Transverse colon (tissue), 4 donors: ENCODE measurements around the gene DAO. TPM values are rescaled to one million over a fixed set of nuclear protein-coding genes. Genes with fewer than 3 reads are reported as not detected.

Experiments
- DNase-seq: peaks from one replicate; pipeline ENCODE4 v3.0.0-alpha.2; 2019
- H3K27ac ChIP-seq, 4 donors: fragments of 200-600 bp; sonication (generic); 2 replicates each; pipeline ENCODE4 v1.5.1; 2016 to 2018; ENCODE audit warnings: inconsistent platforms in 4 of 4
- H3K27me3 ChIP-seq: fragments of 200-600 bp; sonication (generic); 2 replicates; pipeline ENCODE4 v1.5.1; 2017; ENCODE audit warnings: inconsistent platforms
- H3K36me3 ChIP-seq, 4 donors: fragments of 200-600 bp; sonication (generic); 2 replicates each; pipeline ENCODE4 v1.5.1; 2017 to 2019; ENCODE audit warnings: inconsistent platforms in 4 of 4
- H3K4me1 ChIP-seq, 4 donors: fragments of 200-600 bp; sonication (generic); 2 replicates each; pipeline ENCODE4 v1.5.1; 2017 to 2020; ENCODE audit warnings: inconsistent platforms in 4 of 4
- H3K4me3 ChIP-seq, 4 donors: fragments of 200-600 bp; sonication (generic); 1 replicate in 1 of 4; 2 replicates in 3 of 4; pipeline versions ENCODE4 v1.5.1 to v1.6.1; 2017 to 2019; ENCODE audit warnings: inconsistent platforms in 4 of 4
- H3K9me3 ChIP-seq, 2 donors: fragments of 200-600 bp; sonication (generic); 2 replicates each; pipeline ENCODE4 v1.5.1; 2017 to 2019; ENCODE audit warnings: inconsistent platforms in 2 of 2
- EP300 ChIP-seq: sonication (generic); formaldehyde crosslinking; IDR thresholded peaks from one replicate; pipeline ENCODE4 v1.6.1; 2017; ENCODE audit warnings: antibody characterized with exemption, low read depth
- POLR2A ChIP-seq: fragments of 450-650 bp; IDR thresholded peaks from one replicate; pipeline ENCODE4 v1.6.1; 2016; ENCODE audit warnings: antibody characterized with exemption, mild to moderate bottlenecking, moderate library complexity
- POLR2AphosphoS5 ChIP-seq, 3 donors: sonication (generic); formaldehyde crosslinking; IDR thresholded peaks; one replicate each; pipeline ENCODE4 v1.6.1; 2016; ENCODE audit warnings: antibody characterized with exemption in 3 of 3
- WGBS, 2 donors: methylation state at CpG; one replicate each; pipeline ENCODE4 v1.1.5; 2018; ENCODE audit warnings: low coverage in 1 of 2; 5-methylcytosine and 5-hydroxymethylcytosine counted together
- in situ Hi-C, 4 donors: fragments of 200-750 bp; cut with MboI; loops; one replicate each; pipeline versions ENCODE4 v1.15.0 to v1.15.1; 2017; ENCODE audit warnings: low sequenced_read_pairs in 3 of 4, low pct_ligation_motif_present in 1 of 4, low pct_unique_long_range_greater_than_20kb in 1 of 4
- intact Hi-C: fragments of 100-400 bp; cut with DNase I; formaldehyde crosslinking; loops from one replicate; pipeline ENCODE4 v1.15.1; 2023; ENCODE audit warnings: low total_unique reads
- total RNA-seq, 4 donors: library from RNA; depleted of rRNA; stranded (reverse); fragments of >200 nt; gene quantifications; one replicate each; pipeline ENCODE4 v1.1.0, GENCODE V29; 2016
- TF ChIP-seq, protein P1 (sequence below), 5 experiments: fragments of 200-600 bp in 3 of 5; fragments of 450-650 bp in 2 of 5; sonication (generic) in 3 of 5; IDR thresholded peaks; 1 replicate in 2 of 5; 2 replicates in 3 of 5; pipeline ENCODE4 v1.5.1; 2016 to 2017; ENCODE audit warnings: antibody characterized with exemption in 5 of 5, inconsistent platforms in 3 of 5, mild to moderate bottlenecking in 2 of 5, moderate library complexity in 1 of 5

The DAO gene
- total RNA-seq, 4 donors from 2014 or later: 3.7 to 7.1 (median 4.4) TPM; not detected in 1

DNA sequence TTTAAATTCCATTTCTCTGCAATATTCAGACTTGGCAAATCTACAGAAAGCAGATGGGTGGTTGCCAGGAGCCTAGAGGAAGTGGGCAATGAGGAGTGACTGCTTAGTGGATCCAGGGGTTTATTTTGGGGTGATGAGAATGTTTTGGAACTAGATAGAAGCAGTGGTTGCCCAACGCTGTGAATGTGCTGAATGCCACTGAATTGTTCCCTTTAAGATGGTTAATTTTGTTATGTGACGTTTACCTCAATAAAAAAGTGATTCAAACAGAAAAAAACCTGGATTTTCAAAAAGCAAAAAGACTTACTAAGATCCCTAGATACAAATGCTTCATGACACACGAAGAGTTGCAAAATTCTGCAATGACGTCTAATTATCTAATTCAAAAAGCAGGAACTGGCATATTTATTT, 34.2 kb downstream of the DAO start:
- Histone ChIP-seq H3K9me3 (no peaks in the 10 kb centered on the region), H3K36me3 (no peaks in the 10 kb centered on the region), H3K27me3 (no peaks in the 10 kb centered on the region), H3K4me1 (no peaks in the 10 kb centered on the region), H3K27ac (no peak overlapping the region), H3K4me3 (no peak overlapping the region)
- intact Hi-C loops: no loop called here
- in situ Hi-C loops: no loop called here
- TF ChIP-seq POLR2A: no peak
- TF ChIP-seq, protein P1, sequence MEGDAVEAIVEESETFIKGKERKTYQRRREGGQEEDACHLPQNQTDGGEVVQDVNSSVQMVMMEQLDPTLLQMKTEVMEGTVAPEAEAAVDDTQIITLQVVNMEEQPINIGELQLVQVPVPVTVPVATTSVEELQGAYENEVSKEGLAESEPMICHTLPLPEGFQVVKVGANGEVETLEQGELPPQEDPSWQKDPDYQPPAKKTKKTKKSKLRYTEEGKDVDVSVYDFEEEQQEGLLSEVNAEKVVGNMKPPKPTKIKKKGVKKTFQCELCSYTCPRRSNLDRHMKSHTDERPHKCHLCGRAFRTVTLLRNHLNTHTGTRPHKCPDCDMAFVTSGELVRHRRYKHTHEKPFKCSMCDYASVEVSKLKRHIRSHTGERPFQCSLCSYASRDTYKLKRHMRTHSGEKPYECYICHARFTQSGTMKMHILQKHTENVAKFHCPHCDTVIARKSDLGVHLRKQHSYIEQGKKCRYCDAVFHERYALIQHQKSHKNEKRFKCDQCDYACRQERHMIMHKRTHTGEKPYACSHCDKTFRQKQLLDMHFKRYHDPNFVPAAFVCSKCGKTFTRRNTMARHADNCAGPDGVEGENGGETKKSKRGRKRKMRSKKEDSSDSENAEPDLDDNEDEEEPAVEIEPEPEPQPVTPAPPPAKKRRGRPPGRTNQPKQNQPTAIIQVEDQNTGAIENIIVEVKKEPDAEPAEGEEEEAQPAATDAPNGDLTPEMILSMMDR (IDR thresholded peaks at IDR 0.05): no peak
- TF ChIP-seq POLR2AphosphoS5 (IDR thresholded peaks at IDR 0.05): no peak
- no peak for TF ChIP-seq EP300
- no peak for DNase-seq
- 34 to 36% methylated on average over 4 of the region's 4 CpGs for WGBS, 2 donors

DNA sequence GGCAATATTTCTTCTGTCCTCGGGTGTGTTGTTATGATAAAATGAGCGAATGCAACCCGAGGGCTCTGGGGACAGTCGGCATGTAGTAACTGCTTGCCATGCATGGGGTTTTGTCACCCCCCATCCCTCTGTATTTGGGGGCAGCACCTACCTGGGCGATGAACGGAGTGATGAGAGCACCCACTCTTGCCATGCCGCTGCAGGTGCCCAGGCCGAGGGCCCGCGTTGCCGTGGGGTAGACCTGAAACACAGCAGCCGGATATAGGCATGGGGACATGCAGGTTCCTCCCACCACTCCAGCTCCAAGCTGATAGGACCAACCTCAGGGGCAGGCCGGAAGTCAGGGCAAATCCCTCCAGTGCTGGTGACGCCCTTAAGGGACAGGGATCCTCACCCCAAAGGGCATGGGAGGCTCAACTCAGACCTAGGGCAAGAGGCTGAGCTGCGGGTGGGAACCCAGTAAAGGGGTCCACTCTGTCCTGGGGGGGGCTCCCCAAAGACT, 35.8 kb downstream of the DAO start:
- H3K27me3 ChIP-seq: no peaks in the 10 kb centered on the region
- no peak overlapping the region for H3K4me3 ChIP-seq
- no peaks in the 10 kb centered on the region for H3K9me3 ChIP-seq
- in situ Hi-C loops (no loop called here), intact Hi-C loops (no loop called here)
- DNase-seq: no peak
- H3K27ac ChIP-seq: no peak overlapping the region
- no peaks in the 10 kb centered on the region for H3K36me3 ChIP-seq
- 85% methylated on average over 15 of the region's 15 CpGs; no CpG with 5 or more reads in 1 of the 2 donors for WGBS, 2 donors
- no peak for TF ChIP-seq POLR2A
- TF ChIP-seq POLR2AphosphoS5 (IDR thresholded peaks at IDR 0.05): no peak
- TF ChIP-seq EP300: no peak
- TF ChIP-seq, protein P1 (IDR thresholded peaks at IDR 0.05): no peak
- H3K4me1 ChIP-seq: no peaks in the 10 kb centered on the region

DNA sequence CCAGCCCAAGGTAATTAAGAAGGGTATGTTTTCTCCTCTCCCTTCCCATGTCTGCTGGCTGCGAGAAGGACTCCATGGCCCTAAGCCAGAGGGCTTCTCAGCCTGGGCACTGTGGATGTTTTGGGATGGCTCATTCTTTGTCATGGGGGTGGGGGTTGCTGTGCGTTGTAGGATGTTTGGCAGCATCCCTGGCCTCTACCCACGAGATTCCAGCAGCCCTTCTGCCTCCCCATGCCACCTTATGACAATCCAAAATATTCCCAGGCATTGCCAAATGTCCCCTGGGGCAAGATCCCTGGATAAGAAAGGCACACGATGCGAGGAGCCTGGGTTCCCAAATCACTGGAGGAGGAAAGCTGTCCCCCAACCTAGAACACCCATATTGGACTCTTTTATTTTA, 36.4 kb downstream of the DAO start:
- TF ChIP-seq POLR2AphosphoS5 (IDR thresholded peaks at IDR 0.05): no peak
- TF ChIP-seq, protein P1 (IDR thresholded peaks at IDR 0.05): no peak
- TF ChIP-seq EP300: no peak
- no peak for TF ChIP-seq POLR2A
- no peaks in the 10 kb centered on the region for H3K36me3 ChIP-seq
- no peak overlapping the region for H3K27ac ChIP-seq
- in situ Hi-C loops: no loop called here
- H3K9me3 ChIP-seq: no peaks in the 10 kb centered on the region
- WGBS, 2 donors: 68 to 92% methylated on average over 2 to 5 of the region's 5 CpGs
- intact Hi-C loops: no loop called here
- no peaks in the 10 kb centered on the region for H3K27me3 ChIP-seq
- no peak for DNase-seq
- H3K4me3 ChIP-seq: no peak overlapping the region
- H3K4me1 ChIP-seq: no peaks in the 10 kb centered on the region

DNA sequence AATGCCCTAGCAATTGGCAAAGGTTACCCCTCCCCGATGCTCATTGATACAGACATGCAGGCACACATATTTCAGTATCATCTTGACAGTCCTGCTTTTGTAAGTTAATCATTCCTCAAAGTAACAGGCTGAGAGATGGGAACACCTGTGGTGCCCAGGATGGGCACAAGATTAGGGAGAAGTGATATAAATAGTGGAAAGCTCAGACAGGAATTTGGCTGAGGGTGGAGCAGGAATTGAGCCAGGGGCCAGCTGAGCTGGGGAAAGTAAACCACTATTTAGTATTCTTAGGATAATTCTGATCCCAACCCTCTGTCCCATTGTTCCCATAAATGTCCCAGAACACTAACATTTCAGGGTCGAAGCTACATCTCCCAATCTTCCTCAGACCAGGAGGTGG, 38.3 kb downstream of the DAO start:
- intact Hi-C loops: no loop called here
- in situ Hi-C loops: no loop called here
- Histone ChIP-seq H3K27me3 (no peaks in the 10 kb centered on the region), H3K4me3 (no peak overlapping the region), H3K9me3 (no peaks in the 10 kb centered on the region), H3K36me3 (no peaks in the 10 kb centered on the region), H3K4me1 (no peaks in the 10 kb centered on the region), H3K27ac (no peak overlapping the region)
- TF ChIP-seq POLR2A (no peak), POLR2AphosphoS5 (IDR thresholded peaks at IDR 0.05) (no peak), EP300 (no peak)
- TF ChIP-seq, protein P1 (IDR thresholded peaks at IDR 0.05): no peak
- WGBS, 2 donors: 77% methylated on average over 2 of the region's 2 CpGs; no CpG with 5 or more reads in 1 of the 2 donors
- no peak for DNase-seq
